ENCODE results near the gene CCNT1.
A peak's percentile ranks its signal among the peaks of the same experiment; 100 is the strongest.
"Not testable (repeated sequence)": the region's sequence is repeated elsewhere in the genome, so short reads cannot be mapped to it uniquely, and the experiment has no call there.

CCNT1 gene

GRCh38 chr12:48716493-48717251 is at the start of gene CCNT1:
Gene CCNT1, minus strand, starts transcription at chr12:48716707. Its CDS starts 32 bp downstream, at chr12:48716675.
- no peak for FAIRE-seq

GRCh38 chr12:48765753-48766162 is 49.3 kb upstream of the CCNT1 start:
- no peak for FAIRE-seq

GRCh38 chr12:48764521-48764920 is 48.0 kb upstream of the CCNT1 start:
- no peak for FAIRE-seq

- no peak for FAIRE-seq
Measured at GRCh38 chr12:48758737-48759136, 42.2 kb upstream of the CCNT1 start.

GRCh38 chr12:48758186-48758585 is 41.7 kb upstream of the CCNT1 start:
- no peak for FAIRE-seq

GRCh38 chr12:48750769-48751356 is 34.4 kb upstream of the CCNT1 start:
- FAIRE-seq = no peak

GRCh38 chr12:48750215-48750614 is 33.7 kb upstream of the CCNT1 start:
- FAIRE-seq = no peak

- FAIRE-seq = no peak
Measured at GRCh38 chr12:48744251-48745008, 27.9 kb upstream of the CCNT1 start.

GRCh38 chr12:48739618-48740269 is 23.2 kb upstream of the CCNT1 start:
- no peak for FAIRE-seq

GRCh38 chr12:48736456-48736855 is 19.9 kb upstream of the CCNT1 start:
- FAIRE-seq = no peak

GRCh38 chr12:48728807-48729206 is 12.3 kb upstream of the CCNT1 start:
- FAIRE-seq = no peak

- FAIRE-seq = not testable (repeated sequence)
Measured at GRCh38 chr12:48720737-48721136, 4.2 kb upstream of the CCNT1 start.

GRCh38 chr12:48720171-48720570 is 3.7 kb upstream of the CCNT1 start:
- FAIRE-seq = not testable (repeated sequence)

GRCh38 chr12:48719002-48719401 is 2.5 kb upstream of the CCNT1 start:
- FAIRE-seq = not testable (repeated sequence)

- no peak for FAIRE-seq
Measured at GRCh38 chr12:48717252-48717695, 767 bp upstream of the CCNT1 start.

GRCh38 chr12:48716168-48716492 is 377 bp downstream of the CCNT1 start:
- no peak for FAIRE-seq

- FAIRE-seq = peak; percentile 56
Measured at GRCh38 chr12:48712209-48712608, 4.3 kb downstream of the CCNT1 start.

GRCh38 chr12:48698822-48699221 is 17.7 kb downstream of the CCNT1 start:
- not testable (repeated sequence) for FAIRE-seq

- no peak for FAIRE-seq
Measured at GRCh38 chr12:48696626-48697025, 19.9 kb downstream of the CCNT1 start.

GRCh38 chr12:48695859-48696258 is 20.6 kb downstream of the CCNT1 start:
- no peak for FAIRE-seq

GRCh38 chr12:48694038-48694437 is 22.5 kb downstream of the CCNT1 start:
- no peak for FAIRE-seq

GRCh38 chr12:48693572-48693971 is 22.9 kb downstream of the CCNT1 start:
- no peak for FAIRE-seq

- no peak for FAIRE-seq
Measured at GRCh38 chr12:48691826-48692487, 24.6 kb downstream of the CCNT1 start.

Measured in islet of Langerhans (tissue), 1 donor.